Skin epidermis (tissue), 12 donors: ENCODE results near the gene MEGF8.

Experiments
- H3K27ac ChIP-seq, 21 experiments: fragments of 200-600 bp; sonication (generic) in 11 of 21; one replicate each; pipeline ENCODE4 v1.5.0; 2020; ENCODE audit warnings: mild to moderate bottlenecking in 3 of 21, inconsistent platforms in 2 of 21, moderate library complexity in 2 of 21
- H3K4me3 ChIP-seq, 7 experiments: fragments of 200-600 bp; sonication (generic) in 2 of 7; one replicate each; pipeline ENCODE4 v1.5.0; 2020; ENCODE audit warnings: inconsistent platforms in 2 of 7, mild to moderate bottlenecking in 2 of 7, moderate library complexity in 1 of 7

MEGF8 gene

DNA sequence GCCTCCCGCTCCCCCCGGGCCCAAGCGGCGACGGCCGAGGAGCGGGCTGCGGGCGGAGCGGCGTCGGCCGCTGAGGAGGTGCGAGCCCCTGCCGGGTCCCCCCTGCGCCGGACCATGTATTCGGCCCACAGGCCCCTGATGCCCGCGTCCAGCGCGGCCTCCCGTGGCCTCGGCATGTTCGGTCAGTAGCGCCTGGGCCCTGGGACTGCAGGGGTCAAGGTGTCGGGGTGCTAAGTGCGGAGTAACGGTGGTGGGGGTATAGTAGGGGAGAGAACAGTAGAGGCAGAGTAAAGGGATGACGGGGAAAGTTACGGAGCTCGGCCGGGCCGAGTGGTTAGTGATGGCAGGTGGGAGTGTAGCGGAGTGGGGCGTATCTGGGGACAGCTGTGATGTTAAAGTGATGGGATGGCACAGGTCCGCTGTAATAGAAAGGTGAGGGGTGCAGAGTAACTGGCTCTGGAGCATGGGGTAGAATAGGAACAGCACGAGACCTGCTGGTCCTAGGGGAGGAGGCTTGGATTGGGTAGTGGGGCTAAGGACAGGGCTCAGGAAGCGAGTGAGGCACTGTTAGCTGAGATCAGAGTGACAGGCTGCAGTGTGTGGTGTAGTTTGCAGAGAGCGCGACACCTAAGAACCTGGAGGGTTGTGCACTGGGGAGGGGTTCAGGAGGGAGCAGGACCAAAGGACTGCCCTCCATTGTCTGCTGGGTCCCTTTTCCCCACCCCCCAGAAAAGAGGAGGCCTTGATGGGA is 40.7 kb upstream of the MEGF8 start:
- peak overlapping the region in 20 of 21 experiments; percentile 46 to 89 (median 73) for H3K27ac ChIP-seq
- peak overlapping the region; percentile 38 to 66 (median 47) for H3K4me3 ChIP-seq

DNA sequence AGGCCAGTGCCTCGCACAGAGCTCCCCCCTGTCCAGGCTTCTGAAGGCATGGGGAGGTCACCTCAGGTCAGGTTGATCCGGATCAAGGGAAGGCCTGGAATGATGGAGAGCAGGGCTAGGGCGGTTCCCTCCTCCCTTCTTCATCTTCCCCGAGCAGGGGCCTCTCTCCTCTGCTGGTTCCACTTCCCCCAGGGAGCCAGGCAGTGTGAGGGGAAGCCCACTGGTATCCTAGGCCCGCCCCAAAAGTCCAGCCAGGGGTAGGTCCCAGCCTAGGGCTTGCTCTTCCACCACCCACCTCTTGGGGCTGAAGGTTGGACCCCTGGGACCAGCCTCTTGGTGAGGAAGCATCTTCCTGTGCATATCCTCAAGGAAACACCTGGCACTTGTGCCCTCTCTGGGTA is 39.9 kb upstream of the MEGF8 start:
- Histone ChIP-seq H3K27ac (peak overlapping the region in 19 of 21 experiments; percentile 46 to 89 (median 73)), H3K4me3 (peak overlapping the region in 4 of 7 experiments; percentile 45 to 66 (median 57))

DNA sequence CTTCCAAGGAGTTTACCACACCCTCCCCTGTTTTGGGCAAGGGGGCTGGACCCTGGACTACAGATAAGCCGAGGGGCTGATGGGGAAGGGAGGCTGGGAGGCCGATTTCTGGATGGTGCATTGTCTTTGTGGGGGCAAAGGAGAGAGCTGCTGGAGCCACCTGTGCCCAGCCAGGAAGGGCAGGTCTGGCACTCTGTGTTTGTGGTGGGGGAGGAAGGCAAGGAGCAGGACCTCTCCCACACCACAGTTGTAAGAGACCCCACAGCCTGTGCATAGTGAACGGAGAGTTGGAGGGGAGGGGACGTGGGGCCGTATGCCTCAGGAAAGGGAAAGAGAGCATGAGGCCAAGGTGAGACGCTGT is 39.5 kb upstream of the MEGF8 start:
- H3K4me3 ChIP-seq, result peak overlapping the region in 2 of 7 experiments; percentile 45 to 62
- peak overlapping the region in 17 of 21 experiments; percentile 28 to 89 (median 75) for H3K27ac ChIP-seq

DNA sequence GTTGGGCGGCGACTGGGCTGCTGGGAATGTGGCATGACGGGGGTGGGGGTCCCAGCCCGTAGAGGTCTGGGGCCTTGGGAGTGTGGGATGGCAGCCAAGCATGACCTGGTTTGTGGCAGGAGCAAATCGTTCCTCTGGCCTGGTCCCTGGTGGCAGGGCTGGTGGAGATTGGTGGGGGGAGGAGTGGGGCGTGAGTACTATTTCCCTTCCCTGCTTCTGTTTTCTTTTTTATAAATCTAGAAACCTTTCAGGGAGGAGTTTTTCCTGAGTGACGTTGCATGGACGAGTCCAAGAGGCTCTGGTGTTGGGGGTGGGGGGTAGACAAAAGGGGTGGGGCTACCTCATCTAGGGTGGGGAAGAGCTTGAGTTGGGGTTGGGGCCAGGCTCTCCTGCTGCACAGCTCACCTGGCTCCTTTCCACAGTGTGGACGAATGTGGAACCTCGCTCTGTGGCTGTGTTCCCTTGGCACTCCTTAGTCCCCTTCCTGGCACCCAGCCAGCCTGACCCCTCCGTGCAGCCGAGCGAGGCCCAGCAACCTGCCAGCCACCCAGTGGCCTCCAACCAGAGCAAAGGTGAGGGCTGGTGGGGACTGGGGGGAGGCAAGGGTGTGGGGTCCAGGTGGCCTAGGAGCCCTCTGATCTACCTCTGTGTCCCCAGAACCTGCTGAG is 39.0 kb upstream of the MEGF8 start:
- peak overlapping the region in 17 of 21 experiments; percentile 28 to 89 (median 75) for H3K27ac ChIP-seq
- peak overlapping the region in 1 of 7 experiments; percentile 62 for H3K4me3 ChIP-seq

DNA sequence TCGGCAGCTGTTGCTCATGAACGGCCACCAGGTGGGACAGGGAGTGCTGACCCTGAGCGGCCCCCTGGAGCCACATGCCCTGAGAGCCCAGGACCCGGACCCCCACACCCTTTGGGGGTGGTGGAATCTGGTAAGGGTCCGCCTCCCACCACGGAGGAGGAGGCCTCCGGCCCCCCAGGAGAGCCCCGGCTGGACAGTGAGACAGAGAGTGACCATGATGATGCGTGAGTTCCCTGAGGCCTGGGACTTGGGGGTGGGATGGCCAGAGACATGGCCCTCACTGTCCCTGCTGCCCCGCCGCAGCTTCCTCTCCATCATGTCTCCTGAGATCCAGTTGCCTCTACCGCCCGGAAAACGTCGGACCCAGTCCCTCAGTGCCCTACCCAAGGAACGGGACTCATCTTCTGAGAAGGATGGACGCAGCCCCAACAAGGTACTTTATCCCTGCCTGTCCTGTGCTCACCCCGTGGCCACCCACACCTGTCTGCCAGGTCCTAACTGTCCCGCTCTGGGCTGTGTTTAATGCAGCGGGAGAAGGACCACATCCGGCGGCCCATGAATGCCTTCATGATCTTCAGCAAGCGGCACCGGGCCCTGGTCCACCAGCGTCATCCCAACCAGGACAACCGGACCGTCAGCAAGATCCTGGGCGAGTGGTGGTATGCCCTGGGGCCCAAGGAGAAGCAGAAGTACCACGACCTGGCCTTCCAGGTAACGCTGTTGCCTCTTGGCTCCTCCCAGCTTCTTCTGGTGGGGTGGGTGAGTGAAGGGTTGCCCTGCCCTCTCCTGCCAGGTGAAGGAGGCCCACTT is 38.2 kb upstream of the MEGF8 start:
- Histone ChIP-seq H3K27ac (peak overlapping the region in 10 of 21 experiments; percentile 13 to 89 (median 77)), H3K4me3 (no peak overlapping the region)

DNA sequence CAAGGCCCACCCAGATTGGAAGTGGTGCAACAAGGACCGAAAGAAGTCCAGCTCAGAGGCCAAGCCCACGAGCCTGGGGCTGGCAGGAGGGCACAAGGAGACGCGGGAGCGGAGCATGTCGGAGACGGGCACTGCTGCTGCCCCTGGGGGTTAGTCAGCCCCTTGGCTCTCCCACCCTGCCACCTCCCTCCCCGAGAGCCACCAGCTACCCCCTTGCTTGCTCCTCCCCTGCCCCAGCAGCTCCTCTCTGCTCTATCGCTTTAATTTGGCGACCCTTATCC is 37.7 kb upstream of the MEGF8 start:
- Histone ChIP-seq H3K4me3 (no peak overlapping the region), H3K27ac (peak overlapping the region in 1 of 21 experiments; percentile 34)

DNA sequence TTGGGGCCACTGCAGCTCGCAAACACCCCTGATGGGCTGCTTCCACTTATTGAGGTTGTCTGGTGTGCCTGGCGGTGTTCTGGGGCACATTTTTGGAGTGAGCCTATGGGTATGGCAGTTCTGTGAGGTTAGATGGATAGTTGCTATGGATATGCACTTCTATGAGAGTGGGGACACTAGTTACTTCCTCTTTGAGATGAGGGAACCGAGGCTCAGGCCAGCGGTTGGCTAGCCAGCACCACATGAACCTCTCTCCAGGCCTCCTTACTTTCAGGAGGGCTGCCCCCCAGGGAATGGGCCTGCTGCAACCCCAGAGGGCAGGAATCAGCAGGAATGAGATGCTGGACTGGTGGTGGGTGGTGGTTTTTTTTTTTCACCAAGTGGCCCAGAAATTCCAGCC is 37.0 kb upstream of the MEGF8 start:
- Histone ChIP-seq H3K4me3 (no peak overlapping the region), H3K27ac (no peak overlapping the region)

DNA sequence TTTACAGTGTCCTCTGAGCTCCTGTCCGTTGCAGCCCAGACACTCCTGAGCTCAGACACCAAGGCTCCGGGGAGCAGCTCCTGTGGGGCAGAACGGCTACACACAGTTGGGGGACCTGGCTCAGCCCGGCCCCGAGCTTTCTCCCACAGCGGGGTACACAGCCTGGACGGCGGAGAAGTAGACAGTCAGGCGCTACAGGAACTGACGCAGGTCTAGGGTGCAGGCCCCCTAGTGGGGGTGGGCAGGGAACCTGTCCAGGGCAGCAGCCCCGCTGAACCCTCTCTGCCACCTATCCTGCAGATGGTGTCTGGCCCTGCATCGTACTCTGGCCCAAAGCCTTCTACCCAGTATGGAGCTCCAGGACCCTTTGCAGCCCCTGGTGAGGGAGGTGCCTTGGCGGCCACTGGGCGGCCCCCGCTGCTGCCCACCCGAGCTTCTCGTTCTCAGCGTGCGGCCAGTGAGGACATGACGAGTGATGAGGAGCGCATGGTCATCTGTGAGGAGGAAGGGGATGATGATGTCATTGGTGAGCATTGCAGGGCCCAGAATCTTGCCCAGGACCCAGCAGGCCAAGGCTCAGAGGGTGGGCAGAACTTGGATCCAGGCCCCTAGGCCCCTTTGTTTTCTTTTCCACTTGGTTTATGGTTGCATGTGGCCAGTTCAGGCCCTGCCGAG is 36.4 kb upstream of the MEGF8 start:
- H3K4me3 ChIP-seq, result no peak overlapping the region
- H3K27ac ChIP-seq, result no peak overlapping the region

DNA sequence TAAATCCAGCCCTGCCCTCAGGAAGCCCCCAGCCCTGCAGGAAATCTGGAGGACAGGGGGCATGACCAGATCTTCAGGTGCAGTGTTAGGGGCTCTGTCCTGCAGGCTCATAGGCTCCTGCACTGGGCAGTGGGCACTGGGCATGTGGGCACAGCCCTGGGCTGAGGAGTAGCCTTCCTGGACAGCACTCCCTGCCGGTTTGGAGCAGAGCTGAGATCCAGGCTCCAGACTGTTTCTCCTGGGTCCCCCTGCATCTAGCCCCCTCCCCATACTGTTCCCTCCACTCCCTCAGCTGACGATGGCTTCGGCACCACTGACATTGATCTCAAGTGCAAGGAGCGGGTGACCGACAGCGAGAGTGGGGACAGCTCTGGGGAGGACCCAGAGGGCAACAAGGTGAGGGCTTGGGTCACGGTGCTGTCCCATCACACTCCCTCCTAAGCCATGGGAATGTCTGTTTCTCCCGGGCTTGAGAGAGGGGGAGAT is 35.8 kb upstream of the MEGF8 start:
- H3K4me3 ChIP-seq, result no peak overlapping the region
- H3K27ac ChIP-seq, result no peak overlapping the region

DNA sequence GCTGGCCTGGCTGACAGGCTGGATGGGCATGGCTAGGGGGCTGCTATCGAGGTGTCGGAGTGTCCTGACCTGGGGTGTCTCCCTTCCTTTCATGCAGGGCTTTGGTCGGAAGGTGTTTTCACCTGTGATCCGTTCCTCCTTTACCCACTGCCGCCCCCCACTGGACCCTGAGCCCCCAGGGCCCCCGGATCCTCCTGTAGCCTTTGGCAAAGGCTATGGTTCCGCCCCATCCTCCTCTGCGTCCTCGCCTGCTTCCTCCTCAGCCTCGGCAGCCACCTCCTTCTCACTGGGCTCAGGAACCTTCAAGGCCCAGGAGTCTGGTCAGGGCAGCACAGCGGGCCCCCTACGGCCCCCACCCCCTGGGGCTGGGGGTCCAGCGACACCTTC is 35.3 kb upstream of the MEGF8 start:
- Histone ChIP-seq H3K27ac (peak overlapping the region in 1 of 21 experiments; percentile 15), H3K4me3 (no peak overlapping the region)

DNA sequence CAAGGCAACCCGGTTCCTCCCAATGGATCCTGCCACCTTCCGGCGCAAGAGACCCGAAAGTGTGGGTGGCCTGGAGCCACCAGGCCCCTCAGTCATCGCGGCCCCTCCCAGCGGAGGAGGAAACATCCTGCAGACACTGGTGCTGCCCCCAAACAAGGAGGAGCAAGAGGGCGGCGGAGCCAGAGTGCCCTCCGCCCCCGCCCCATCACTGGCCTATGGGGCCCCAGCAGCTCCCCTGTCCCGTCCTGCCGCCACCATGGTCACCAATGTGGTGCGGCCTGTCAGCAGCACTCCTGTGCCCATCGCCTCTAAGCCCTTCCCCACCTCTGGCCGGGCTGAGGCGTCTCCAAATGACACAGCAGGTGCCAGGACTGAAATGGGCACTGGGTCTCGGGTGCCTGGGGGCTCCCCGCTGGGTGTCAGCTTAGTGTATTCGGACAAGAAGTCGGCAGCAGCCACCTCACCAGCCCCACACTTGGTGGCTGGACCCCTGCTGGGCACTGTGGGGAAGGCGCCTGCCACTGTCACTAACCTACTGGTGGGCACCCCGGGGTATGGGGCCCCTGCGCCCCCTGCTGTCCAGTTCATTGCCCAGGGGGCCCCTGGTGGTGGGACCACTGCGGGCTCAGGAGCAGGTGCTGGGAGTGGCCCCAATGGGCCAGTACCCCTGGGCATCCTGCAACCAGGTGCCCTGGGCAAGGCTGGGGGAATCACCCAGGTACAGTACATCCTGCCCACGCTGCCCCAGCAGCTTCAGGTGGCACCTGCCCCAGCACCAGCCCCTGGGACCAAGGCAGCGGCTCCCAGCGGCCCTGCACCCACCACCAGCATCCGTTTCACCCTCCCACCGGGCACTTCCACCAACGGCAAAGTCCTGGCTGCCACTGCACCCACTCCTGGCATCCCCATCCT is 34.7 kb upstream of the MEGF8 start:
- no peak overlapping the region for H3K4me3 ChIP-seq
- peak overlapping the region in 1 of 21 experiments; percentile 15 for H3K27ac ChIP-seq

DNA sequence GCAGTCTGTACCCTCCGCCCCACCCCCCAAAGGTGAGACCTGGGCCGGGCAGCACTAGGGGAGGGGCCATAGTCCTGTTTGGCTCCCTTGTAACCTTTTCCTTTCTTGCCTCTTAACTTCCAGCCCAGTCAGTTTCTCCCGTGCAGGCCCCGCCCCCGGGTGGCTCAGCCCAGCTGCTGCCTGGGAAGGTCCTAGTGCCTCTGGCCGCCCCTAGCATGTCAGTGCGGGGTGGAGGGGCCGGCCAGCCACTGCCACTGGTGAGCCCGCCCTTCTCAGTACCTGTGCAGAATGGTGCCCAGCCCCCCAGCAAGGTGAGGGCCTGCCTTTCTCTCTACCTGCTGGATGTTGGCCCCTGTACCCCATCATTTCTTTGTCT is 34.0 kb upstream of the MEGF8 start:
- Histone ChIP-seq H3K4me3 (no peak overlapping the region), H3K27ac (no peak overlapping the region)

DNA sequence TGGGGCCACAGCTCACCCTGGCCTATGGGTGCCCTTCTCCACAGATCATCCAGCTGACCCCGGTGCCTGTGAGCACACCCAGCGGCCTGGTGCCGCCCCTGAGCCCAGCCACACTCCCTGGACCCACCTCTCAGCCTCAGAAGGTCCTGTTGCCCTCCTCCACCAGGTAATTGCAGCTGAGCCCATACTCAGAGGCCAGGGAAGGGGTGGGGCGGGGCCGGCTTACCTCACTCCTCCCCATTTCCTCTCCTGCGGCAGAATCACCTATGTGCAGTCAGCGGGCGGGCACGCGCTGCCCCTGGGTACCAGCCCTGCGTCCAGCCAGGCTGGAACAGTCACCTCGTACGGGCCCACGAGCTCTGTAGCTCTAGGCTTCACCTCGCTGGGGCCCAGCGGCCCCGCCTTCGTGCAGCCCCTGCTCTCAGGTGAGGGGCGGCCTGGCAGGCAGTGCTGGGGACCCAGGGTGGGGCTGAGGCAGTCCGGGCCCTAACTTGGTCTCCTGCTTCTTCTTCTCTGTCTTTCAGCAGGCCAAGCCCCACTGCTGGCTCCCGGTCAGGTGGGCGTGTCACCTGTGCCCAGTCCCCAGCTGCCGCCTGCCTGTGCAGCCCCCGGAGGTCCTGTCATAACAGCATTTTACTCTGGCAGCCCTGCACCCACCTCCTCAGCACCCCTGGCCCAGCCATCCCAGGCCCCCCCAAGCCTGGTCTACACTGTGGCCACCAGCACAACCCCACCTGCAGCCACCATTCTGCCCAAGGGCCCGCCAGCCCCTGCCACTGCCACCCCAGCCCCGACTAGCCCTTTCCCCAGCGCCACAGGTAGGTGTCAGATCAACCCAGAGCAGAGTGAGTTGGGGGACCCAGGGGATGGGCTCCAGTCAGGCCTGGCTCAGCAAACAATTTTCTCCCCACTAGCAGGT is 33.1 kb upstream of the MEGF8 start:
- Histone ChIP-seq H3K27ac (no peak overlapping the region), H3K4me3 (no peak overlapping the region)

DNA sequence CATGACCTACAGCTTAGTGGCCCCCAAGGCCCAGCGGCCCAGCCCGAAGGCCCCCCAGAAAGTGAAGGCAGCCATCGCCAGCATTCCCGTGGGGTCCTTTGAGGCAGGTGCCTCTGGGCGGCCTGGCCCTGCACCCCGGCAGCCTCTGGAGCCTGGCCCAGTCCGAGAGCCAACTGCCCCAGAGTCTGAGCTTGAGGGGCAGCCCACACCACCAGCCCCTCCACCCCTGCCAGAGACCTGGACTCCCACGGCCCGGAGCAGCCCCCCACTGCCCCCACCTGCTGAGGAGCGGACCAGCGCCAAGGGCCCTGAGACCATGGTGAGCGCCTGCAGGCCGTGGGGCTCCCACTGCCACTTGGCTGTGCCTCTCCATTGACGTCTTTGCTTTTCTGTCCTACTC is 32.5 kb upstream of the MEGF8 start:
- Histone ChIP-seq H3K27ac (no peak overlapping the region), H3K4me3 (no peak overlapping the region)

DNA sequence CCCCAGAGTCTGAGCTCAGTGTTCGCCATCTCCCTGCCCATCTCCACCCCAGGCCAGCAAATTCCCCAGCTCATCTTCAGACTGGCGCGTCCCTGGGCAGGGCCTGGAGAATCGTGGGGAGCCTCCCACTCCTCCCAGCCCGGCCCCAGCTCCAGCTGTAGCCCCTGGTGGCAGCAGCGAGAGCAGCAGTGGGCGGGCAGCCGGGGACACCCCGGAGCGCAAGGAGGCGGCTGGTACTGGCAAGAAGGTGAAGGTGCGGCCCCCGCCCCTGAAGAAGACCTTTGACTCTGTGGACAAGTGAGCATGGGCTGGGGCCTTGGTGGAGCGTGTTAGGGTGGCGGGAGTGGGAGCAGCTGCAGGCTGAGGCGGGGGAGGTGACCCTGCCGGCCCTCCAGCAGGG is 31.9 kb upstream of the MEGF8 start:
- H3K27ac ChIP-seq, result no peak overlapping the region
- no peak overlapping the region for H3K4me3 ChIP-seq

DNA sequence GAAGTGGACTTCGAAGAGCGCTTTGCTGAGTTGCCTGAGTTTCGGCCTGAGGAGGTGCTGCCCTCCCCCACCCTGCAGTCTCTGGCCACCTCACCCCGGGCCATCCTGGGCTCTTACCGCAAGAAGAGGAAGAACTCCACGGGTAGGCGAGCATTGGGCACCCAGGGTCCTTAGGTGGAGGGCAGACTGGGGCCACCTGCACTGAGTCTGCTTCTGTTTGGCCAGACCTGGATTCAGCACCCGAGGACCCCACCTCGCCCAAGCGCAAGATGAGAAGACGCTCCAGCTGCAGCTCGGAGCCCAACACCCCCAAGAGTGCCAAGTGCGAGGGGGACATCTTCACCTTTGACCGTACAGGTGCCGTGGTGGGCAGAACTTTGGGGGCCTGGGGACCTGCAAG is 31.5 kb upstream of the MEGF8 start:
- H3K27ac ChIP-seq, result no peak overlapping the region
- H3K4me3 ChIP-seq, result no peak overlapping the region

DNA sequence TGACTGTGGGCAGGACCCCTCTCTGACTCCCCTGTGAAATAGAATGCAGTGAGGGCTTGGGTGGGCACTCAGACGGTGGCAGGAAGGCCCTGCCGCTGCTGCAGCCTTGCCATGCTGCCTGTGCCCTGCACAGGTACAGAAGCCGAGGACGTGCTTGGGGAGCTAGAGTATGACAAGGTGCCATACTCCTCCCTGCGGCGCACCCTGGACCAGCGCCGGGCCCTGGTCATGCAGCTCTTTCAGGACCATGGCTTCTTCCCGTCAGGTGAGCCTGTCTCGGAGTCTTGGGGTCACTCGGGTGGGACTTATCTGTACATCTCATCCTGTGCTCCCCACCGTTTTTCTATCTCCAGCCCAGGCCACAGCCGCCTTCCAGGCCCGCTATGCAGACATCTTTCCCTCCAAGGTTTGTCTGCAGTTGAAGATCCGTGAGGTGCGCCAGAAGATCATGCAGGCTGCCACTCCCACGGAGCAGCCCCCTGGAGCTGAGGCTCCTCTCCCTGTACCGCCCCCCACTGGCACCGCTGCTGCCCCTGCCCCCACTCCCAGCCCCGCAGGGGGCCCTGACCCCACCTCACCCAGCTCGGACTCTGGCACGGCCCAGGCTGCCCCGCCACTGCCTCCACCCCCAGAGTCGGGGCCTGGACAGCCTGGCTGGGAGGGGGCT is 30.8 kb upstream of the MEGF8 start:
- no peak overlapping the region for H3K4me3 ChIP-seq
- peak overlapping the region in 1 of 21 experiments; percentile 37 for H3K27ac ChIP-seq
